ENCODE results near the gene LEMD1.
A peak's percentile ranks its signal among the peaks of the same experiment; 100 is the strongest.

LEMD1 gene

DNA sequence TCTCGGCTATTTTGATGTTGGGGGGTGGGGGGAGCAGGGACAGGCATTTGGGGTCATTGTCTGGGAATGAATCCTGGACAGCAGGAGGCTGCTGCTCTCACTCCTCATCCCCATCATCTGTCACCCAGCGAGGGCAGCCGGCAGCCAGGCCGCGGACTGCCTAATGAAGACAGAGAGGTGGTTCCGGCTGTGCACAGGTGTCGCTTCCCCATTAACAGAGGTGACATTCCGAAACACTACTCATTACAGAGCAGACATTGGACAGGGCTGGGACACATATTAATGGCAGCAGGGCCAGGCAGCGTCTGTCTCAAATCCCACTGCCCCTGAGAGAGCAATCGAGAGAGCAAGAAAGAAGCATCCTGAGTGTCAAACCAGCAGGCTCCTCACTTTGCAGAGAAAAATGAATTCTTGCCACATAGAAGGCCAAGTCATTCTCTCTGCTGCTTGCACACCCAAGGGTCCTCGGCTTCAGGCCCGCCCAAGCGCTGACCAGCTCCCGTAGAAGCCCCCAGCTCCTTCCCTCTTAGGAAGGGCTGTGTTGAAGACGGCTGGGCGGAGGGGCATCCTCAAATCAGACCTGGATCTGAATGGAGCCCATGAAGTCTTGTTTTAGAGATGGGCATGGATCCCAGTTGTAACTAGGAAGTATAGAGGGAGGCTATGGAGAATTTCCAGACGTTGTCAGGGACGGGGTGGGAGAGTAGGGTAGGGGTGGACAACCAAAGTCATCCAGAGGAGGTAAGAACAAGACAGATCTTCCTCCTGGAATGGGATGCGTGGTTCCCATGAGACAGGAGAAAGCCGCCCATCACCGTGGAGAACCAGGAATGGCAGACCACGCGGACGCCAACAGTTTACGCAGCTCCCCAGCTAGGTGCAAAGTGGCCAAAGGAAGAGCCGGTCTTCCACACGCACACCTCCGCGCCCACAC lies 8.2 kb upstream of the LEMD1 start:
- peak overlapping the region in 2 of 3 experiments; percentile 65 to 80 for H3K27ac Mint-ChIP-seq
- peak overlapping the region; percentile 78 to 88 (median 85) for H3K4me3 Mint-ChIP-seq
- no peaks in the 10 kb centered on the region for H3K9me3 Mint-ChIP-seq
- TF ChIP-seq, protein P1, sequence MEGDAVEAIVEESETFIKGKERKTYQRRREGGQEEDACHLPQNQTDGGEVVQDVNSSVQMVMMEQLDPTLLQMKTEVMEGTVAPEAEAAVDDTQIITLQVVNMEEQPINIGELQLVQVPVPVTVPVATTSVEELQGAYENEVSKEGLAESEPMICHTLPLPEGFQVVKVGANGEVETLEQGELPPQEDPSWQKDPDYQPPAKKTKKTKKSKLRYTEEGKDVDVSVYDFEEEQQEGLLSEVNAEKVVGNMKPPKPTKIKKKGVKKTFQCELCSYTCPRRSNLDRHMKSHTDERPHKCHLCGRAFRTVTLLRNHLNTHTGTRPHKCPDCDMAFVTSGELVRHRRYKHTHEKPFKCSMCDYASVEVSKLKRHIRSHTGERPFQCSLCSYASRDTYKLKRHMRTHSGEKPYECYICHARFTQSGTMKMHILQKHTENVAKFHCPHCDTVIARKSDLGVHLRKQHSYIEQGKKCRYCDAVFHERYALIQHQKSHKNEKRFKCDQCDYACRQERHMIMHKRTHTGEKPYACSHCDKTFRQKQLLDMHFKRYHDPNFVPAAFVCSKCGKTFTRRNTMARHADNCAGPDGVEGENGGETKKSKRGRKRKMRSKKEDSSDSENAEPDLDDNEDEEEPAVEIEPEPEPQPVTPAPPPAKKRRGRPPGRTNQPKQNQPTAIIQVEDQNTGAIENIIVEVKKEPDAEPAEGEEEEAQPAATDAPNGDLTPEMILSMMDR (IDR thresholded peaks at IDR 0.05; ENCODE audit: unreplicated experiment in 3 of 3): no peak
- H3K4me1 Mint-ChIP-seq: peaks cover 34% of the 10 kb centered on the region
- peaks cover 32% of the 10 kb centered on the region for H3K27me3 Mint-ChIP-seq (ENCODE audit: low read depth)
- H3K36me3 Mint-ChIP-seq (ENCODE audit: low read depth): no peaks in the 10 kb centered on the region

DNA sequence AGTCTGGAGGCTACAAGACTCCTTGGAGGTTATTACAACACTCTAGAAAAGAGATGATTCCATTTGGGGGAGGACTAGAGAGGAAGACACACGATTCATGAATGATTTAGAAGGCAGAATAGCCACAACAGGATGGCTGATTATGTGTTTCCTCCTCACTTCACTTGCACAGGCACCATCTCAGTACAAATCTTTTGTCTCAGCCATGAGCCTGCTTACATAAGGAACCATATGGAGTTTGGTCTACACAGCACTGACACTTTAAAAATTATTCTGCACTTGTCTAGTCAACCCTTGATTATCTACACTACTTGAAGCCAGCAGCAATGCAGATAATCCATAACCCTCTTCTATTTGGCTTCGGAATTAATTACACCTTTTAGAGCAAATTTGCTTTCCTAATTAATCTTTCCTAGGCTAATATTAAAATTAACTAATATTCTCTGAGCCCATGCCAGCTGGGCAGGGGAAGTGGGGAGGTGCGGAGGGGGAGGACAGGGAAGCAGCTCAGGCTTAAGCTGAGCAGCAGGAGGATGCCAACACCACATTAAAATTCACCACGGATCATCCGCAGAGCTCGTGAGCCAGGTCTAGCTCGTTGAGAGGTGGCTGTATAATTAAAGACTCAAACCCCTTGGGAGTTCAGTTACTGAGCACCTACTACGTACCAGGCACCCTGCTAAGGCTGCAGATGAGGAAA lies 3.2 kb upstream of the LEMD1 start:
- TF ChIP-seq, protein P1 (IDR thresholded peaks at IDR 0.05; ENCODE audit: unreplicated experiment in 3 of 3): no peak
- Mint-ChIP-seq H3K4me3 (no peak overlapping the region), H3K27ac (no peak overlapping the region), H3K36me3 (ENCODE audit: low read depth) (no peaks in the 10 kb centered on the region), H3K9me3 (no peaks in the 10 kb centered on the region), H3K27me3 (ENCODE audit: low read depth) (peaks cover 23% of the 10 kb centered on the region), H3K4me1 (peaks cover 50% of the 10 kb centered on the region)

DNA sequence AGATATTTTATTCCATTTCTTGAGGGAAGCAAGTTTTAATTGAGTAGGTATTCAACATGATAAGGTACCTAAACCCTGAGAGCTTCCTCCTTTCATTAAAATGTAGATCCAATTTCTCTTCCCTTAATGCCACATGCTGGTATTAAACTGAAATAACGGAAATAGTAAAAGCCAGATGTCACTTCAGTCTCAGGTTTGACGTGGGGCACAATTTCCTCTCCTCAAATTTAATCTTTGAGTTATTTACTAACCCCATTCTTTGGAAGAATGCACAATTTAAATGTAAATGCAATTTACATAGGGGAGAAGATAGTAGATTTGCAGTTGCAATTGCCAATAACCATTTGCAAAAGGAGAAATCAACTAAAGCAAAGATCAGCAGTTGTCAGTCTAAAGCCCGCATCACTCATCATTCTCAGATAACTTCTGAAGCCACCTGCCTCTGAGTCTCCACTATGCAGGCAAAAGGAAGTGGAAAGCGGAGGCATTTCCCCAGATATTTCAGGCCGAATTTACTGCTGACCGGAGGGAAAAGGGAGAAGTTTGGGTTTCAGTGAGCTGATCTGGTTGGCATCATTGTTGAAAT lies 2.1 kb upstream of the LEMD1 start:
- Mint-ChIP-seq H3K4me1 (peaks cover 46% of the 10 kb centered on the region), H3K27ac (no peak overlapping the region), H3K27me3 (ENCODE audit: low read depth) (peaks cover 12% of the 10 kb centered on the region), H3K36me3 (ENCODE audit: low read depth) (no peaks in the 10 kb centered on the region), H3K9me3 (no peaks in the 10 kb centered on the region), H3K4me3 (no peak overlapping the region)
- TF ChIP-seq, protein P1 (IDR thresholded peaks at IDR 0.05; ENCODE audit: unreplicated experiment in 3 of 3): no peak

DNA sequence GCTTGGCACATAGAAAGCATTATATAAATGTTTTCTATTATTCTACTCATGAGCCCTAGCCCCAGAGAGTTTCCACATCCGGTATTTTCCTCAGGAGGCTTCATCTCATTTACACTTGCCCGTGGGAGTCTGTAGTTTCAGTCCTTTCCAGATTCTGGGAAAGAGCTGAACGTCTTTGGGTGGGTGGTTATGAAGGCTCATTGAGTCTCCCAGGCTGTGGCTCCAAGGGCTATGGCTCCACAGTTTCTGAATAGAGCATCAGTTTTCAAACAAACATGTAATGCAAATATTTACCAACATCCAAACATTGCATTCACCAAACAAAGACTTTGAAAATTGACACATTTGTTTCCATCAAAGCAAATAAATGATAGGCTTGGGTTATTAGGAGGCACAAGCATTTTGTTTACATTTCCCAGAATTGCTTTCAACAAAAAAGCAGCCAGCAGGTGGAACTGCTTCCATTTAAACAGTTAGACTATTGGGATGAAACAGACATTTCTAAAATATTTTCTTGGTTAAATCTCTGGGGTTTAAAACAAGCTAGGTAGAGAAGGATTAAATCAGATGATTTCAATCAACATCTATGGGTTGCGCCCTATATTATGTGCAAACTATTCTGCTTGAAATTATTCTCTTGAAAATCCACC lies 1.3 kb upstream of the LEMD1 start:
- Mint-ChIP-seq H3K27me3 (ENCODE audit: low read depth) (peaks cover 12% of the 10 kb centered on the region), H3K27ac (no peak overlapping the region), H3K36me3 (ENCODE audit: low read depth) (no peaks in the 10 kb centered on the region), H3K4me1 (peaks cover 49% of the 10 kb centered on the region), H3K9me3 (no peaks in the 10 kb centered on the region), H3K4me3 (no peak overlapping the region)
- TF ChIP-seq, protein P1 (IDR thresholded peaks at IDR 0.05; ENCODE audit: unreplicated experiment in 3 of 3): peak; percentile 9 to 28 (median 22)

- Mint-ChIP-seq H3K4me3 (no peak overlapping the region), H3K9me3 (no peaks in the 10 kb centered on the region), H3K27ac (no peak overlapping the region), H3K36me3 (ENCODE audit: low read depth) (no peaks in the 10 kb centered on the region), H3K27me3 (ENCODE audit: low read depth) (peaks cover under 1% of the 10 kb centered on the region), H3K4me1 (peaks cover 69% of the 10 kb centered on the region)
- TF ChIP-seq, protein P1 (IDR thresholded peaks at IDR 0.05; ENCODE audit: unreplicated experiment in 3 of 3): no peak
Measured at GRCh38 chr1:205420938-205421337, 918 bp downstream of the LEMD1 start.

Measured in nephron (organoid).